Sciatic nerve (tissue), 2 donors: ENCODE data around the gene CACNA1C. TPM values are rescaled to one million over a fixed set of nuclear protein-coding genes. Genes with fewer than 3 reads are reported as not detected.

Experiments used
- ATAC-seq: fragments of 200-7000 bp; cut with Tn5 transposase; one replicate; pipeline ENCODE4 v1.9.1; 2020; ENCODE audit warnings: mild to moderate bottlenecking, moderate library complexity
- DNase-seq: peaks from one replicate; pipeline ENCODE4 v3.0.0-alpha.2; 2020; ENCODE audit warnings: low spot score
- intact Hi-C: fragments of 100-400 bp; cut with DNase I; formaldehyde crosslinking; loops from one replicate; pipeline ENCODE4 v1.14.2; 2022
- total RNA-seq: library from RNA; stranded (reverse); fragmentation: NEBNext Ultra II Directional; extraction: Animal tissue kit (Norgen Biotek cat#: 25700); gene quantifications from one replicate; pipeline ENCODE4 v1.2.1, GENCODE V29; 2021
- donor health status: DM: no; HTN: no; CAD: no.
- donor health status: DM: no; HTN: no; CAD: no.

Gene CACNA1C
- total RNA-seq, 1 donor from 2014 or later: 9.0 TPM

GRCh38 chr12:2179953-2180736, 127.4 kb downstream of the CACNA1C start:
- intact Hi-C loops: no loop called here
- ATAC-seq: peak; percentile 49
- DNase-seq: no peak

- ATAC-seq (no peak), DNase-seq (no peak)
- intact Hi-C loops: no loop called here
These were observed 127.9 kb downstream of the CACNA1C start for GRCh38 chr12:2180737-2181082.

- intact Hi-C loops: no loop called here
- peak; percentile 60 for ATAC-seq
- no peak for DNase-seq
These were observed 131.1 kb downstream of the CACNA1C start for GRCh38 chr12:2183556-2184541.

GRCh38 chr12:2185751-2186341, 133.1 kb downstream of the CACNA1C start:
- ATAC-seq (no peak), DNase-seq (no peak)
- intact Hi-C loops: no loop called here

- no peak for DNase-seq
- intact Hi-C loops: no loop called here
- ATAC-seq: no peak
These were observed 134.6 kb downstream of the CACNA1C start for GRCh38 chr12:2187195-2187945.

DNA sequence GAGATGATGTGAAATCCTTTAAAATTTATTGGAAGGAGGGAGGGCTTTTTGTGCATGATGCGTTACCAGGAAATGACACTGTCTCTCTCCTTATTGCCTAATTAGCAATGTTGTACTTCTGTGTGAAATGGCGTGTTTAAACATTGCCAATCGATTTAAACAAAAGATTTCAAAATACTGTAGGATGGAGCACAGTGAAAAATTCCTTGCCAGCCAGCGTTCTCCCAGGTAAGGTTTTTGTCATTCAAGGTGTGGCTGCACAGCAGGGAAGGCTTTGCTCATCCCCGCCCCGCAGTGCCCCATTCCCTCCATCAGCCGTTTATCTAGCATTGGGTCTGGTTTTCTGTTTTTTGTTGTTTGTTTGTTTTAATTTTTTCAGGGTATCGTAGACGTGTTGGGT, 137.3 kb downstream of the CACNA1C start:
- DNase-seq (no peak), ATAC-seq (no peak)
- intact Hi-C loops: no loop called here

GRCh38 chr12:2190896-2191533, 138.2 kb downstream of the CACNA1C start:
- no peak for ATAC-seq

DNA sequence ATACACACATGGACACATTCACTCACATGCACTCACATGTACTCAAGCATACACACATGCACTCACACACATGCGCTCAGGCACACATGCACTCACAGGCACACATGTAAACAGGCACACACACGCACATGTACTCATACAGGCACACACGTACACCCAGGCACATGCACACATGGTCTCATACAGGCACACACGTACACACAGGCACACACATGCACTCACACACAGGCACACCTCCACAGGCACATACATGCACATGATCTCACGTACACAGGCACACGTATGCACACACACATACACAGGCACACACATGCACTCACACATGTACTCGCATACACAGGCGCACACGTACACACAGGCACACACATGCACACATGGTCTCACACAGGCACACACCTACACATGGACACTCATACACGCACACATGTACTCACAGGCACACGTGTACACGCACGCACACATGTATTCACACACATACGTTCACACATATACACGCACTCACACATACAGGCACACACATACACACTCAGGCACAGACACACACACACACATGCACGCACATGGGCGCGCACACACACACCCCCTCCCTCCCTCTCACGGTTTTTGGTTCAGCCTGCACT, 138.9 kb downstream of the CACNA1C start:
- intact Hi-C loops: no loop called here
- no peak for ATAC-seq
- DNase-seq: no peak

More at GRCh38 chr12:2190896-2191533, 138.2 kb downstream of the CACNA1C start:
- no peak for DNase-seq
- intact Hi-C loops: no loop called here

GRCh38 chr12:2192231-2192630, 139.4 kb downstream of the CACNA1C start:
- ATAC-seq (no peak), DNase-seq (no peak)
- intact Hi-C loops: no loop called here

- no peak for DNase-seq
- no peak for ATAC-seq
- intact Hi-C loops: no loop called here
These were observed 141.3 kb downstream of the CACNA1C start for GRCh38 chr12:2194060-2194459.

GRCh38 chr12:2194571-2194970, 141.8 kb downstream of the CACNA1C start:
- no peak for ATAC-seq
- intact Hi-C loops: no loop called here
- no peak for DNase-seq

DNA sequence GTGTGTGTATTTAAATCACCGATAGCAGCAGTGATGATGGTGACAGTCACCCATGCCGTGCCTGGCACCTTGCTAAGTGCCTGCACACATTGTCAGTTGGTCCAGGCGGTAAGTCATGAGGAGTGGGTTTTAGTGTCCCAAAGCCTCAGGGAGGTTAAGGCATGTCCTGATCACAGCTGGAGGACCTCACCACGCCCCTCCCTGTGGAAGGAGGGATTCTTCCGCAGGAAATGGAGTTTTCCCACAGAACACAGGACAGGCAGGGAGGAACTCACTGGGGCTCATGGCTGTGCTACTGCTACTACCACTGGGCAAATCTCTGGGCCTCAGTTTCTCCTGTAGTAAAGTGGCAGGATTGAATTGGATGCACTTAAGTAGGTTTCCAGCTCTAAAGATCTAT, 142.3 kb downstream of the CACNA1C start:
- DNase-seq (no peak), ATAC-seq (no peak)
- intact Hi-C loops: no loop called here

DNA sequence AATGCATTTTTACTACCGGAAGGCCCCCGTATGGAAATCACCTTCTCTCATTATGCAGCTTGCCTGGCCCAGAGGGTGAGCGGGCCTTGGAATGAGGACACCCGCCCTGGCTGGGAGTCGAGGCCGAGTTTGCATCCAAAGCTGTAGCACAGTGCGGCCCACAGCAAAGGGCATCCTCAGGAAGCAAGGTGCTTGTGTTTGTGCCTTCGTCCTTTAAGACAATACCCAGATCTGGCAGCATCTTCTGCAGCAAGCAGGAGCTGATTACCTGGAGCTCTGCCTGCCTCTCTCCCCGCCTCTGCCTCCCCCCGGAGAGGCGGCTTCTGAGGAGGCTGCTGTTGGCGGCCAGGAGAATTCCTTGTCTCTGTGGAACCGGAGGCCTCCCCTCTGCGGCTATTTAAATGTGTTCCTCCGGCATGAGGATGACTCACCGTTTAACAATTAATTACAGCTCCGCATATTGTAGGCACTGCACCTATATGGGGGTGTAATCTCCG, 145.3 kb downstream of the CACNA1C start:
- ATAC-seq (no peak), DNase-seq (no peak)
- intact Hi-C loops: no loop called here

DNA sequence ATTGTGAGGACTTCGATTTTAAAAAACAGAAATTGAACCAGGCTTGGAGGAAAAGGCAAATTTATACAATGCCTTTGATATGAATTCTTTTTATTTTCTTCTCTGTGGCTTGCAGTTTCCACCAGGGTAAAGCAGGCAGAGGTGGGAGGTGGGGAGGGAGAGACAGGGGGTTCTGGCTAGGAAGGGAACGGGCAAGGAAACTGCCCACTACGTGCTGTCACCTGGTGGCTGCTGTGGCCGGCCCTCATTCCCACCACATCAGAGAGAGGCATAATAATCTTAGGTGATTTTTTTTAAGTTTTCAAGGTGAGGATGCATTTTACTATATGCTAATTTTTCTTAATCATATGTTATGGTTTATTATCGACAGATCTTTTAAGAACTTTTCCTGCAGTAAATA, 145.8 kb downstream of the CACNA1C start:
- DNase-seq (no peak), ATAC-seq (no peak)
- intact Hi-C loops: no loop called here

GRCh38 chr12:2205996-2206395, 153.2 kb downstream of the CACNA1C start:
- DNase-seq: no peak
- no peak for ATAC-seq
- intact Hi-C loops: no loop called here

GRCh38 chr12:2208837-2209635, 156.2 kb downstream of the CACNA1C start:
- no peak for DNase-seq
- ATAC-seq: no peak
- intact Hi-C loops: no loop called here

- no peak for ATAC-seq
- intact Hi-C loops: no loop called here
- no peak for DNase-seq
These were observed 158.3 kb downstream of the CACNA1C start for GRCh38 chr12:2211119-2211518.
